Tibial nerve (tissue), 4 donors: Measurements from ENCODE around the gene MRPL37. TPM values are rescaled to one million over a fixed set of nuclear protein-coding genes. Genes with fewer than 3 reads are reported as not detected.

Source experiments
- DNase-seq, 2 donors: peaks; one replicate each; pipeline ENCODE4 v3.0.0-alpha.2; 2019; ENCODE audit warnings: low spot score in 2 of 2
- H3K27ac ChIP-seq, 4 donors: fragments of 200-600 bp; sonication (generic) in 3 of 4; one replicate each; pipeline ENCODE4 v1.5.1; 2017 to 2019; ENCODE audit warnings: mild to moderate bottlenecking in 1 of 4
- H3K27me3 ChIP-seq, 2 donors: fragments of 200-600 bp; sonication (generic) in 1 of 2; one replicate each; pipeline versions ENCODE4 v1.5.1 to v1.6.0; 2017 to 2019
- H3K36me3 ChIP-seq, 3 donors: fragments of 200-600 bp; sonication (generic); one replicate each; pipeline ENCODE4 v1.5.1; 2018 to 2019
- H3K4me1 ChIP-seq, 4 donors: fragments of 200-600 bp; sonication (generic) in 3 of 4; one replicate each; pipeline ENCODE4 v1.5.1; 2017 to 2019
- H3K4me3 ChIP-seq, 4 donors: fragments of 200-600 bp; sonication (generic) in 3 of 4; one replicate each; pipeline ENCODE4 v1.5.1; 2017 to 2019; ENCODE audit warnings: mild to moderate bottlenecking in 1 of 4, moderate library complexity in 1 of 4
- H3K9me3 ChIP-seq, 4 donors: fragments of 200-600 bp; sonication (generic) in 3 of 4; one replicate each; pipeline ENCODE4 v1.5.1; 2017 to 2019
- EP300 ChIP-seq, 2 donors: sonication (generic); formaldehyde crosslinking; IDR thresholded peaks; one replicate each; pipeline ENCODE4 v1.6.1; 2017; ENCODE audit warnings: antibody characterized with exemption in 2 of 2, mild to moderate bottlenecking in 1 of 2
- POLR2A ChIP-seq, 2 donors: fragments of 450-650 bp; IDR thresholded peaks; one replicate each; pipeline ENCODE4 v1.6.1; 2017; ENCODE audit warnings: antibody characterized with exemption in 2 of 2, mild to moderate bottlenecking in 2 of 2, moderate library complexity in 2 of 2
- WGBS, 2 donors: methylation state at CpG; one replicate each; pipeline ENCODE4 v1.1.5; 2018; 5-methylcytosine and 5-hydroxymethylcytosine counted together
- total RNA-seq, 4 donors: library from RNA; depleted of rRNA; stranded (reverse); fragments of >200 nt; gene quantifications; one replicate each; pipeline ENCODE4 v1.1.0, GENCODE V29; 2016
- TF ChIP-seq, protein P1 (sequence below), 5 experiments: fragments of 200-600 bp in 3 of 5; fragments of 450-650 bp in 2 of 5; sonication (generic) in 3 of 5; IDR thresholded peaks; one replicate each; pipeline ENCODE4 v1.5.1; 2016 to 2019; ENCODE audit warnings: antibody characterized with exemption in 5 of 5, mild to moderate bottlenecking in 3 of 5, moderate library complexity in 2 of 5

MRPL37 gene
- total RNA-seq, 4 donors from 2014 or later: 39.5 to 60.6 (median 44.3) TPM

DNA sequence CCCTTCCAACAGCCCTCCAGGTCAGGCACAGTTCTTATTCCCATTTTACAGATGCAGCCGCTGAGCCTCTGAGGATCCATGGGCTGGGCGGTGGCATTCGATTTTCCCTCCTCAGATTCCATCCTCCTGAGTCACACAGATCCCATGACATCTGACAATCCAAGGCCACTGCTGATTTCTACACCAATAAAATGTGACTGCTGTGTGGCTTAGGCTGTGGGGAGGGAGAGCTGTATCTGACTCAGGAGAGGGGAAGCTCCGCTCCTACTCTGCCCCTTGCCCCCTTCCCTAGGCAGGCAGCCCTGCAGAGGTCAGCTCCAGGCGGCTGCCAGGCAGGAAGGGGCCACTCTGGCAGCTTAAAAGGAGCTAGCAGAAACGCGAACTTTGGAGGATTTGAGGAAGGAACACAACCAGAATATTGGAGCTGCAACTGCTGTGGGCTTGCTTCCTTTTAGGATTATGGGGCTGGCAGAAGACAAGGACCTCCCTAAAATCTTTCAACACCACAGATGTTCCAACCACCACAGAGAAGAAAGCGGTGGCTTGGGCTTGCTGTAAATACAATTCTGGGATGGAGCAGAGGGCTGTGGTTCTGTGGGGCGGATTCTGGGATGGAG is 50.0 kb downstream of the MRPL37 start:
- no peaks in the 10 kb centered on the region for H3K9me3 ChIP-seq
- peak overlapping the region in 3 of 4 donors; percentile 55 to 80 (median 79) for H3K27ac ChIP-seq
- TF ChIP-seq EP300 (IDR thresholded peaks at IDR 0.05): peak in 1 of 2 donors; percentile 53
- TF ChIP-seq, protein P1, sequence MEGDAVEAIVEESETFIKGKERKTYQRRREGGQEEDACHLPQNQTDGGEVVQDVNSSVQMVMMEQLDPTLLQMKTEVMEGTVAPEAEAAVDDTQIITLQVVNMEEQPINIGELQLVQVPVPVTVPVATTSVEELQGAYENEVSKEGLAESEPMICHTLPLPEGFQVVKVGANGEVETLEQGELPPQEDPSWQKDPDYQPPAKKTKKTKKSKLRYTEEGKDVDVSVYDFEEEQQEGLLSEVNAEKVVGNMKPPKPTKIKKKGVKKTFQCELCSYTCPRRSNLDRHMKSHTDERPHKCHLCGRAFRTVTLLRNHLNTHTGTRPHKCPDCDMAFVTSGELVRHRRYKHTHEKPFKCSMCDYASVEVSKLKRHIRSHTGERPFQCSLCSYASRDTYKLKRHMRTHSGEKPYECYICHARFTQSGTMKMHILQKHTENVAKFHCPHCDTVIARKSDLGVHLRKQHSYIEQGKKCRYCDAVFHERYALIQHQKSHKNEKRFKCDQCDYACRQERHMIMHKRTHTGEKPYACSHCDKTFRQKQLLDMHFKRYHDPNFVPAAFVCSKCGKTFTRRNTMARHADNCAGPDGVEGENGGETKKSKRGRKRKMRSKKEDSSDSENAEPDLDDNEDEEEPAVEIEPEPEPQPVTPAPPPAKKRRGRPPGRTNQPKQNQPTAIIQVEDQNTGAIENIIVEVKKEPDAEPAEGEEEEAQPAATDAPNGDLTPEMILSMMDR (IDR thresholded peaks at IDR 0.05): no peak
- DNase-seq: peak; percentile 31 to 60
- H3K36me3 ChIP-seq: peaks cover 0 to 44% (median 0%) of the 10 kb centered on the region in 3 donors
- H3K4me1 ChIP-seq: peaks cover 0 to 63% (median 15%) of the 10 kb centered on the region in 4 donors
- H3K4me3 ChIP-seq: no peak overlapping the region
- no peaks in the 10 kb centered on the region for H3K27me3 ChIP-seq
- WGBS, 2 donors: 46 to 51% methylated on average over 9 of the region's 9 CpGs

DNA sequence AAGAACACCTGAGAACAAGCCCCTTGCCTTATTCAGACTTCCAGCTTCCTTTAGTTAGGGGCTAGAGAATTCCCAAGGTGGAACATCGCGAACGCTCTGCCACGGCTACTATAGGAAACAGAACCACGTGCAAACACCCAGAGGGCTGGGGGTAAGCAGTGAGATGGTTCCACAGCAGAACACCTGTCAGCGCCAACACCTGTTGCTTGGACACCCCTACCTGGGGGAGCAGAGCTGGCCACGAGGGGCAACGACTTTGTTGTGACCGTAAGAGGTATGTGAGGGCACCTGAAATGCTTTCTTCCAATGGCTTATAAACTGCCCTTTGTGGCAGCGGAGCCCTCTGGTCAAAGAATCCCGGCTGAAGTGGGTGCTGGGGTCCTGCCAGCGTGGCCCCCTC is 50.7 kb downstream of the MRPL37 start:
- no peaks in the 10 kb centered on the region for H3K9me3 ChIP-seq
- 75 to 80% methylated on average over 12 of the region's 12 CpGs for WGBS, 2 donors
- no peak overlapping the region for H3K4me3 ChIP-seq
- H3K36me3 ChIP-seq: peaks cover 0 to 40% (median 0%) of the 10 kb centered on the region in 3 donors
- no peak for DNase-seq
- no peak for TF ChIP-seq EP300 (IDR thresholded peaks at IDR 0.05)
- TF ChIP-seq, protein P1 (IDR thresholded peaks at IDR 0.05): no peak
- no peak for TF ChIP-seq POLR2A (IDR thresholded peaks at IDR 0.05)
- no peaks in the 10 kb centered on the region for H3K27me3 ChIP-seq
- peak overlapping the region in 2 of 4 donors; percentile 79 to 80 for H3K27ac ChIP-seq
- peaks cover 0 to 66% (median 11%) of the 10 kb centered on the region in 4 donors for H3K4me1 ChIP-seq

DNA sequence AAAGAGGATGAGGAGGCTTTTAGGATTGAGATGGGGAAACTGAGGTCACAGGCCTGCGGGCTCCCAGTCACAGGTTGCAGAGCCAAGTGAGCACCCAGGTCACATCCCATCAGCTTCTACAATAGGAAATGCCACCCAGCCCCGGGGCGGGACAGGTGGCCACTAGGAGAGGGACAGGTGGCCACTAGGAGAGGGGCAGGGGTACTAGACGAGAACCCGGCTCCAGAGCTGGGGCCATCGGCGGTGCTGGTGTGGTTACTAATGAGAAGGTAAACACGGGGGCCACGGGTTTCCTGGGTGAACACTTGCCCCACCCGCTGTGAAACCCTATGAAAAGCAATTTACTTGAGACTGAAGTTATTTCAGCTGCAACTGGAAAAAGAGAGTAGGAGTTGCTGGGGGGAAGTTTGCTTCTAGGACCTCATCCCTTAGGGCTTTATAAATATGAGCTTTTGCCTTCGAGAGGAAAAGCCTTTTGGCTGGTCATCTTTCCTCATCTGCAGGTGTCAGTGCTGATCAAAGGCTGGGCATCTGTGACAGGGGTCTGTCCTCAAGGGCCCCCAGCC is 52.5 kb downstream of the MRPL37 start:
- Histone ChIP-seq H3K27me3 (no peaks in the 10 kb centered on the region), H3K27ac (peak overlapping the region in 3 of 4 donors; percentile 13 to 79 (median 19)), H3K9me3 (no peaks in the 10 kb centered on the region), H3K4me3 (no peak overlapping the region), H3K4me1 (peaks cover 0 to 63% (median 11%) of the 10 kb centered on the region in 4 donors), H3K36me3 (peaks cover 0 to 27% (median 0%) of the 10 kb centered on the region in 3 donors)
- TF ChIP-seq EP300 (IDR thresholded peaks at IDR 0.05): no peak
- no peak for TF ChIP-seq POLR2A (IDR thresholded peaks at IDR 0.05)
- TF ChIP-seq, protein P1 (IDR thresholded peaks at IDR 0.05): no peak
- WGBS, 2 donors: 69 to 82% methylated on average over 11 of the region's 11 CpGs
- DNase-seq: no peak

DNA sequence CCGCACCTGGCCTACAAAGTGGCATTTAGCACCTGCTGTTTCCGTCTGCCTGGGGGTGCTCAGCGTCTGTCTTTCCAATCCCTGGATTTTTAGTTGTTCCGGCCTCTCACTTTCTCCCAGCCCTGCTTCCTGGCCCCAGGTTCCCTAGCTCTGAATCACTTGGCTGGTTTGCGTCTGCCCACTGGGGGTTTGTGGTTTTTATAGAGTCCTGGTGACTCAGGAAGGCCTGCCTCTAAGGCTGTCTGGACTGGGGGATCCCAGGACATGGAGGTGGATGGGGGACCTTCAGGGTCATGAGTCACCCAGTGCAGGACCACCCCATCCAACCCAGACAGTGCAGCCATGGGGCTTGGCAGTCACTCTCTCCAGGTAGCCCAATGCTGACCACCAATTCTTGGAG is 53.5 kb downstream of the MRPL37 start:
- peak; percentile 64 to 77 for DNase-seq
- no peaks in the 10 kb centered on the region for H3K27me3 ChIP-seq
- TF ChIP-seq EP300 (IDR thresholded peaks at IDR 0.05): peak in 1 of 2 donors; percentile 9
- TF ChIP-seq, protein P1 (IDR thresholded peaks at IDR 0.05): no peak
- no peaks in the 10 kb centered on the region for H3K9me3 ChIP-seq
- peaks cover 0 to 66% (median 9%) of the 10 kb centered on the region in 4 donors for H3K4me1 ChIP-seq
- H3K4me3 ChIP-seq: no peak overlapping the region
- peak overlapping the region in 1 of 4 donors; percentile 79 for H3K27ac ChIP-seq
- 65 to 84% methylated on average over 5 of the region's 5 CpGs for WGBS, 2 donors
- H3K36me3 ChIP-seq: peaks cover 0 to 27% (median 0%) of the 10 kb centered on the region in 3 donors

DNA sequence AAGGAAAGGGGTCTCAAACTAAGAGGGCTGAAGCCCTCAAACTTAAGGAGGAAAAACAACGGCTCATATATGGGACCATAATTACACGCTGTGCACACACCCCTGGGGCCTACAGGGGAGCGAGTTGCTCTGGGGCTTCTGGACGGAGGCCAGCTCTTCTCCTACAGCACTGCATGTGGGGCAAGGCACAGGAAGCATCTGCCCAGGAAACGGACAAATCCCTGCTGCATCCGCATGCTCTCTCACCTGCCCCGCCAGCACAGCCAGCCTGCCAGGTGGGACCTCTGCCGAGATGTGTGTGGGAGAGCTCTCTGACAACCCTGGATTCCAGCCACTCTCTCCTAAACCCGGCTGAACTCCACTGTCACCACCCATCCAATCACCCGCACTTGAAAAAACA is 54.1 kb downstream of the MRPL37 start:
- no peaks in the 10 kb centered on the region for H3K9me3 ChIP-seq
- H3K36me3 ChIP-seq: peaks cover 0 to 21% (median 0%) of the 10 kb centered on the region in 3 donors
- peaks cover 0 to 60% (median 9%) of the 10 kb centered on the region in 4 donors for H3K4me1 ChIP-seq
- peak overlapping the region in 1 of 4 donors; percentile 40 for H3K27ac ChIP-seq
- no peaks in the 10 kb centered on the region for H3K27me3 ChIP-seq
- TF ChIP-seq EP300 (IDR thresholded peaks at IDR 0.05): no peak
- TF ChIP-seq, protein P1 (IDR thresholded peaks at IDR 0.05): no peak
- TF ChIP-seq POLR2A (IDR thresholded peaks at IDR 0.05): no peak
- WGBS, 2 donors: 42 to 61% methylated on average over 9 to 10 of the region's 10 CpGs
- no peak overlapping the region for H3K4me3 ChIP-seq
- no peak for DNase-seq
